ENCODE results near the gene COPB2.
A peak's percentile ranks its signal among the peaks of the same experiment; 100 is the strongest.
"Not testable (repeated sequence)": the region's sequence is repeated elsewhere in the genome, so short reads cannot be mapped to it uniquely, and the experiment has no call there.

The COPB2 gene

DNA sequence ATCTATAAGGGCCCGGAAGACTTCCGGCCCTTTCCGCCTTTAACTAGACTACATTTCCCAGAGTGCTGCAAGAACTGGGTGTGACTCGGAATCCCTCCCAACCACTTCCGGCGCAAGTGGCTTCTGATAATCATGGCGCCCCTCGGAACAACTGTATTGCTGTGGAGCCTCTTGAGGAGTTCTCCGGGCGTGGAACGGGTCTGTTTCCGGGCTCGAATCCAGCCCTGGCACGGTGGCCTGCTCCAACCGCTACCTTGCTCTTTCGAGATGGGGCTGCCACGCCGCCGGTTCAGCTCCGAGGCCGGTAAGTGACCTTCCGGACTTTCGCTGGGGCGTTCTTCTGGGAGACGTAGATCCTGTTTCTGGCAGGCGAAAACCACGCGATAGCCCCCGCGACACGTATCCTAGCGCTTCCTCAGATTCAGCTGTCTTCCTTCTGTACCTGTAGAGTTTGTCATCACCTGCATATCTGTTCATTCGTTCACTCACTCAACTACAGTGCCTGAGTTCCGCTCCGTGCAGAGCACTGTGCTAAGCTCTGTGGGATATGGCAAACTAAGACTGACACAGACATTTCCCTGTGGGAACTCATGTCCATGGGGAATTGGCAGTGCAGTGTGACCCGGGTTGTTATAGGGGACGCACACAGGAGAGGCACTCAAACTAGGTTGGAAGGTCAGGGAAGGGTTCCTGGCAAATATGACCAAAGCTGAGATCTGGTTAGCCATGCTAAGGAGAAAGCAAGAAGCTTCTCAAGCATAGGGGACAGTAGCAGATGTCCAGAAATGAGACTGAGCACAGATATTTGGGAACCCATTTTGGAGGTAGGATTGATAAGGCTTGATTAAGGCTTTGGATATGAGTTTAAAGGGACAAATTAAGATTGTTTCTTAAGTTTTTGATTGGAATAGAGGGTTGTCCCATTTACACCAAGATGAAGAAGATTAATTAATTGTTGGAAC is 45.3 kb downstream of the COPB2 start, which contains the start of gene MRPS22:
TSS of gene MRPS22 (plus strand) at position 126 of the 962 bp plus-strand sequence. CDS start at position 133, 7 bp downstream.
- Histone ChIP-seq H3K27ac (peak within 1 kb of the TSS; percentile 79 to 97 (median 92)), H3K4me2 (peak within 1 kb of the TSS; percentile 80 to 97 (median 93)), H3K4me3 (peak within 1 kb of the TSS; percentile 71 to 93 (median 78)), H3K27me3 (no peaks in the 10 kb centered on the region), H4K20me1 (peaks cover 0 to 47% (median 19%) of the 10 kb centered on the region in 11 experiments; a peak in 15 of 22 replicates), H3K9me3 (replicated peaks in 1 of 11) (peaks cover 0 to 3% (median 0%) of the 10 kb centered on the region in 11 experiments; a peak in 2 of 22 replicates), H3K36me3 (peaks cover 31 to 38% (median 33%) of the 10 kb centered on the region in 11 experiments), H3K4me1 (peaks cover 18 to 35% (median 24%) of the 10 kb centered on the region in 10 experiments), H3K9ac (peak within 1 kb of the TSS; percentile 82 to 97 (median 93))
- no peak for TF ChIP-seq Cebpa-rat (IDR thresholded peaks at IDR 0.05)

DNA sequence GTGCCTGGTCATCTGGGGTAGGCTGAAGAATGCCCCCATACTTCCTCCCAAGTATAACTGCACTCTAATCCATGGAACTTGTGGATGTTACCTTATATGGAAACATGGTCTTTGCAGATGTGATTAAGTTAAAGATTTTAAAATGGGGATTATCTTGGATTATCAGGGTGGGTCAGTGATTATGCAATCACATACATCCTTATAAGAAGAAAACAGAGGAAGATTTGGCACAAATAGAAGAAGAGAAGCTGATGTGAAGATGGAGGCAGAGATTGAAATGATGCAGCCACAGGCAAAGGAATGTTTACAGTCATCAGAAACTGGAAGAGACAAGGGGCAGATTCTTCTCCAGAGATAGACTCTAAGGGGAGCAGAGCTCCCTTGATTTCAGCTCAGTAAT is 47.4 kb downstream of the COPB2 start:
- no peak overlapping the region for H3K4me2 ChIP-seq
- H3K4me3 ChIP-seq, result no peak overlapping the region
- H3K27me3 ChIP-seq, result no peaks in the 10 kb centered on the region
- peak in 1 of 11 experiments; percentile 44; a peak in 1 of 22 replicates for TF ChIP-seq Cebpa-rat (IDR thresholded peaks at IDR 0.05)
- no peak overlapping the region for H3K27ac ChIP-seq
- H3K9me3 ChIP-seq (replicated peaks in 1 of 11), result peaks cover 0 to 3% (median 0%) of the 10 kb centered on the region in 11 experiments; a peak in 2 of 22 replicates
- no peak overlapping the region for H3K9ac ChIP-seq
- H3K4me1 ChIP-seq, result peaks cover 18 to 50% (median 28%) of the 10 kb centered on the region in 10 experiments
- H4K20me1 ChIP-seq, result peaks cover 0 to 26% (median 13%) of the 10 kb centered on the region in 11 experiments; a peak in 14 of 22 replicates
- peaks cover 9 to 17% (median 12%) of the 10 kb centered on the region in 11 experiments for H3K36me3 ChIP-seq

DNA sequence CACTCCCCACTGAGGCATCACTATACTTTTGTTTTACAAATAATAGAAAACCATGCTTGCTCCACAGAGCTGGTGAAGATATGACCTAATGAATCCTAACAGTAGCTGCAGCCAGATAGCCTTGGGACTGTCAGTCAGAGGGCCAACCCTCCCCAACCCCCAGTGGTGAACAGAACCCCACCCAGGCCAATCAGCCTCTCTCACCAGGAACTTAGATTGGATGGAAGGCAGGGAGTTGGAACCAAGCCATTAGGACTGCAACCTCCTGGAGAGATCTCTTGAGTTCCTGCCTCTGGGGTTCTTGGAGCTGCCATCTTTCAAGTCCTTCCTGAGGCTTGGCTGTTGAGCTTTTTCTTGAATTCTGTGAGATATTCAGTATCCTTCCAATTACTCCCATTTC is 48.7 kb downstream of the COPB2 start:
- peaks cover 14 to 44% (median 24%) of the 10 kb centered on the region in 10 experiments for H3K4me1 ChIP-seq
- no peak overlapping the region for H3K4me3 ChIP-seq
- no peaks in the 10 kb centered on the region for H3K27me3 ChIP-seq
- no peak overlapping the region for H3K9ac ChIP-seq
- peaks cover 0 to 14% (median 2%) of the 10 kb centered on the region in 11 experiments; a peak in 7 of 22 replicates for H4K20me1 ChIP-seq
- H3K27ac ChIP-seq, result no peak overlapping the region
- peaks cover 0 to 4% (median 0%) of the 10 kb centered on the region in 11 experiments; a peak in 2 of 22 replicates for H3K36me3 ChIP-seq
- H3K9me3 ChIP-seq (replicated peaks in 1 of 11), result peaks cover 0 to 3% (median 0%) of the 10 kb centered on the region in 11 experiments; a peak in 2 of 22 replicates
- H3K4me2 ChIP-seq, result no peak overlapping the region
- TF ChIP-seq Cebpa-rat (IDR thresholded peaks at IDR 0.05), result no peak

DNA sequence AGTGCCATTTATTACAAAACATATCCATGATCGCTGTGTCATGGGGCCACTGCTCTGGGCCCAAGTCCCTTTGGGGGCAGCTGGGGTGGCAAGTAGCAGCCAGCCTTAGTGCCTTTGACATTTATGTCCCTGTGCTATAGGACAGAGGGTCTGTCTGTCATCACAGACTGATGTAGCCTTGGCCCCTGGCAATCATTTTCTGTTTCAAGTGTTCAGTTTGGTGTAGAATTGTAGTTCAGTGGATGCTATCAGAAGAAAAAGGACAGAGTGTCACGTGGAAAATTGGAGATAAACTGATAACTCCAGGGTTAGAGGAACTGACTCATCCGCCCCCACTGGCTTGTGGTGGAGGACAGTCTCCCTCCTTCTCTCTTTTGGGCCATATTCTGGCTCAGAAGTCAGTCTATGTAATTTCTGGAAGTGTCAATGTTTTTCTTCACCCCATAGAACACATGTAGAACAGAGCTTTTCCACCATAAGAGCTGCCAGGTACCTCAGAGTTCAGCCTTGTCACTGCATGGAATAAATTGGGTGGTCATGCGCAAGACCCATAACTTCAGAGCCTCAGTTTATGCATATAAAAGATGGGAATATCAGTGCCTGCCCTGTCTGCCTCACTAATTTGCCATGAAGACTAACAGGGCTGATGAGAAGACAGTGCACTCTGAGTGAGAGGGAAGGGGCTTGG is 50.1 kb downstream of the COPB2 start:
- TF ChIP-seq Cebpa-rat (IDR thresholded peaks at IDR 0.05), result no peak
- Histone ChIP-seq H4K20me1 (no peaks in the 10 kb centered on the region; a peak in 2 of 22 replicates), H3K9me3 (replicated peaks in 1 of 11) (peaks cover 0 to 3% (median 0%) of the 10 kb centered on the region in 11 experiments; a peak in 2 of 22 replicates), H3K27ac (peak overlapping the region in 2 of 11 experiments; percentile 21 to 33; a peak in 2 of 22 replicates), H3K4me3 (no peak overlapping the region), H3K9ac (no peak overlapping the region; a peak in 1 of 22 replicates), H3K27me3 (no peaks in the 10 kb centered on the region), H3K36me3 (no peaks in the 10 kb centered on the region), H3K4me1 (peaks cover 0 to 30% (median 10%) of the 10 kb centered on the region in 10 experiments; a peak in 15 of 20 replicates), H3K4me2 (peak overlapping the region in 6 of 11 experiments; percentile 6 to 83 (median 64); a peak in 10 of 22 replicates)

DNA sequence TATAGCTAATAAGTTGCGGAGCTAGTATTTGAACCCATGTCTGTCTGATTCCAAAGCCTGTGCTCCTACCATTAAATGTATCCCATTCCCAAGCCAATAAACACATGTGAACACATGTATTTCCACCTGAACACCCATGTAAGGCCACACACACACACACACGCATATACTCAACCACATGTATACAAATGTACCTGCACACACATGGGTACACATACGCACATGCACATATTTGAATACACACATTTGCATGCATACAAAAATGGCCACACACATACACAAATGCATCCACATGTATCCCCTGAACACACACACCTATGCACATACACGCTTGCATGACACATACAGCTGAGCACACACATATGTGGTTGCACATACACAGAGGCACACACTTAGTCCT is 51.0 kb downstream of the COPB2 start:
- Histone ChIP-seq H4K20me1 (no peaks in the 10 kb centered on the region), H3K4me1 (peaks cover 0 to 30% (median 9%) of the 10 kb centered on the region in 10 experiments; a peak in 11 of 20 replicates), H3K4me3 (no peak overlapping the region), H3K36me3 (no peaks in the 10 kb centered on the region), H3K4me2 (peak overlapping the region in 3 of 11 experiments; percentile 77 to 83 (median 80); a peak in 6 of 22 replicates), H3K9ac (no peak overlapping the region), H3K27me3 (no peaks in the 10 kb centered on the region), H3K9me3 (replicated peaks in 1 of 11) (peaks cover 0 to 2% (median 0%) of the 10 kb centered on the region in 11 experiments; a peak in 2 of 22 replicates), H3K27ac (no peak overlapping the region)
- no peak for TF ChIP-seq Cebpa-rat (IDR thresholded peaks at IDR 0.05)

DNA sequence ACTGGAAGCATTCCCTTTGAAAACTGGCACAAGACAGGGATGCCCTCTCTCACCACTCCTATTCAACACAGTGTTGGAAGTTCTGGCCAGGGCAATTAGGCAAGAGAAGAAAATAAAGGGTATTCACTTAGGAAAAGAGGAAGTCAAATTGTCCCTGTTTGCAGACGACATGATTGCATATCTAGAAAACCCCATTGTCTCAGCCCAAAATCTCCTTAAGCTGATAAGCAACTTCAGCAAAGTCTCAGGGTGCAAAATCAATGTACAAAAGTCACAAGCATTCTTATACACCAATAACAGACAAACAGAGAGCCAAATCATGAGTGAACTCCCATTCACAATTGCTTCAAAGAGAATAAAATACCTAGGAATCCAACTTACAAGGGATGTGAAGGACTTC is 54.8 kb downstream of the COPB2 start:
- not testable (repeated sequence) for H3K4me2 ChIP-seq; H3K27ac ChIP-seq; H3K9me3 ChIP-seq (replicated peaks in 1 of 11); H3K4me3 ChIP-seq; H3K9ac ChIP-seq; H4K20me1 ChIP-seq; H3K36me3 ChIP-seq; H3K27me3 ChIP-seq
- peaks cover 0 to 21% (median 7%) of the 10 kb centered on the region in 10 experiments; a peak in 11 of 20 replicates for H3K4me1 ChIP-seq

DNA sequence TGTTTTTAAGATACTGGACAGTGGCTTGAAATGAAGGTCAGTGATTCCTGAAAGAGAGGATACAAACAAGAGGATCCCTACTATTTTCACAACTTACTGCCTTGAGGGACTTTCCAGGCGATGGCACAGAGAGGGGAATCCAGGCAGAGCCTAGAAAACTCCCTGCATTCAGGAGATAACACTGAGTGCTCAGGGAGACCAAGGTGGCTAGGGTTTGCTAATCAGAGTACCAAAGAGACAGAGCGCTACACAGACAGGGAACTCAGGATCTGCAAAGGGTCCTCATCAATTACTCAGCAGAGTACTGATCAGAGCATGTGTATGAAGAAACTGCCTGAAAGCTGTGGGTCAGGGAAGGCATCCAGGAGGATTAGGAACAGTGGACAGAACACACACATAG is 57.4 kb downstream of the COPB2 start:
- peaks cover 0 to 3% (median 0%) of the 10 kb centered on the region in 11 experiments; a peak in 2 of 22 replicates for H3K27me3 ChIP-seq
- H3K9ac ChIP-seq, result no peak overlapping the region
- H3K36me3 ChIP-seq, result no peaks in the 10 kb centered on the region
- peaks cover 0 to 9% (median 4%) of the 10 kb centered on the region in 10 experiments; a peak in 7 of 20 replicates for H3K4me1 ChIP-seq
- H3K27ac ChIP-seq, result no peak overlapping the region
- H4K20me1 ChIP-seq, result no peaks in the 10 kb centered on the region
- TF ChIP-seq Cebpa-rat (IDR thresholded peaks at IDR 0.05), result no peak
- H3K4me3 ChIP-seq, result no peak overlapping the region
- no peaks in the 10 kb centered on the region for H3K9me3 ChIP-seq (replicated peaks in 1 of 11)
- H3K4me2 ChIP-seq, result no peak overlapping the region

DNA sequence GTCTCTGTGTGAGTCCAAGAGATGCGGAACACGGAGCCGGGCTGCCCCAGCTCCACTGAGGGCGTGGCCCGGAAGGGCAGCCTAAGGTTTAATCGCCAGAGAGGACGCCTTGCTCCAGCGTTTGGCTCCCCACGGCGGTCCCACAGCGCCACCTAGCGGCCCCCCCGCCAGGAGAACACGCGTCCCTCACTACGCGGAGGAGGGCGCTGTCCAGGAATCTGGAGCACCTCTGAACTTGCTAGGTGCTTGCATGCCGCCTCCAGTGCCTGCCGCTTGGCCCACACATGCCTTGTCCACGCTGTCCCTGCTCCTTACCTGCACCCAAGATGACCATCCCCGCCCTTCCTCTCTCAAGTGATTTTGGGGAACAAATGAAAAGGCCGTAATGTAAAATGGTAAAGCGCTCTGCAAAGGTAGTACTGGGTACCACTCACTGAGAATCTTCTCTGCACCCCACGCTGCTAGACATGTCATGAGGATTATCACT is 60.0 kb downstream of the COPB2 start:
- Histone ChIP-seq H3K36me3 (no peaks in the 10 kb centered on the region), H3K9ac (peak overlapping the region in 2 of 11 experiments; percentile 13 to 30; a peak in 1 of 22 replicates), H3K4me2 (peak overlapping the region; percentile 56 to 82 (median 72)), H3K4me1 (peaks cover 0 to 9% (median 4%) of the 10 kb centered on the region in 10 experiments; a peak in 7 of 20 replicates), H3K27me3 (peaks cover 0 to 3% (median 0%) of the 10 kb centered on the region in 11 experiments; a peak in 2 of 22 replicates), H3K27ac (no peak overlapping the region), H3K4me3 (peak overlapping the region in 5 of 10 experiments; percentile 18 to 57 (median 27); a peak in 5 of 20 replicates), H3K9me3 (replicated peaks in 1 of 11) (peaks cover 0 to 12% (median 0%) of the 10 kb centered on the region in 11 experiments; a peak in 5 of 22 replicates), H4K20me1 (no peaks in the 10 kb centered on the region; a peak in 1 of 22 replicates)
- TF ChIP-seq Cebpa-rat (IDR thresholded peaks at IDR 0.05), result no peak
